GM12874 (cell line): Measurements from ENCODE around the gene PLRG1.

Experiments
- TF ChIP-seq, protein P1 (sequence below): IDR thresholded peaks from 2 replicates; pipeline ENCODE4 v1.5.1; 2011; ENCODE audit warnings: low read depth, mild to moderate bottlenecking, control low read depth, low read length, moderate library complexity; ENCODE audit not compliant: insufficient read depth

PLRG1 gene

DNA sequence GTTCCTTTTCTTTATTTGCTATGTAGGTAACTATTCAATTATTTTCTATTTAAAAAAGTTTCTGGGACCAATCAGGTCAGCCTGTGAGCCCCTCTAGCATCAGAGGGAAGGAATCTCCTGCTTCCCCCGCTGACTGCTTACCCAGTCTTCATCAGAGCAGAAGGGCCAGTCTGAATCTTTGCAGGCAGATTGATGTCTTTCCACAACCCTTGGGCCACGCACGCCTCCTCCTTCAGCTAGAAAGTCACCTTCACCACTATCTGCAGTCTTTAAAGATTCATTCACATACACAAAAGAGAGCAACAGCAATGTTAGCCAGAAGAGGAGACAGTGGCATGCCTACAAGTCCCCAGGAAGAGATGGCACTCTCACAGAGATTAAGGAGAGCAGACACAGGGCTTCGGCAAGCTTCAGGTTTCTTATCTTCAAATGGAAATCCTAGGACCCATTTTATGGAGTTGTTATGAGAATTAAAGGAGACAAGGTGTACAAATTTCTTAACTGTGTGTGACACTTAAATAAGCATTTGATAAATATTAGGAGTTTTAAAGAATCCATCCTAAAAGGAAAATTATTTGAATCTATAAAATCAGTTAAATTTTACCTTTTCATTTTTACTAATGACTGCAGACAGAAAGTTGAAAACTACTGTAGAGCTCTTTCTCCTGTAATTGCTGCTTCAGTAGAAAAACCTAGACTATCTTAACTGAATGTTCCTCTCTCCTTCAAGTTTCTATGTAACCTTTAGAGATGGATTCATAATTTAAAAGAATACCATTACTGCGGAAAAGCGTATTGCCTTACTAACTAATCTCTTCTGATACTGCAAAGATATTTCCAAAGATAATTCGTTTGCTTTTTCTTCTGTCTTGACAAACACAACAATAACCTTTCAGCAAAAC is 39.3 kb upstream of the PLRG1 start:
- TF ChIP-seq, protein P1, sequence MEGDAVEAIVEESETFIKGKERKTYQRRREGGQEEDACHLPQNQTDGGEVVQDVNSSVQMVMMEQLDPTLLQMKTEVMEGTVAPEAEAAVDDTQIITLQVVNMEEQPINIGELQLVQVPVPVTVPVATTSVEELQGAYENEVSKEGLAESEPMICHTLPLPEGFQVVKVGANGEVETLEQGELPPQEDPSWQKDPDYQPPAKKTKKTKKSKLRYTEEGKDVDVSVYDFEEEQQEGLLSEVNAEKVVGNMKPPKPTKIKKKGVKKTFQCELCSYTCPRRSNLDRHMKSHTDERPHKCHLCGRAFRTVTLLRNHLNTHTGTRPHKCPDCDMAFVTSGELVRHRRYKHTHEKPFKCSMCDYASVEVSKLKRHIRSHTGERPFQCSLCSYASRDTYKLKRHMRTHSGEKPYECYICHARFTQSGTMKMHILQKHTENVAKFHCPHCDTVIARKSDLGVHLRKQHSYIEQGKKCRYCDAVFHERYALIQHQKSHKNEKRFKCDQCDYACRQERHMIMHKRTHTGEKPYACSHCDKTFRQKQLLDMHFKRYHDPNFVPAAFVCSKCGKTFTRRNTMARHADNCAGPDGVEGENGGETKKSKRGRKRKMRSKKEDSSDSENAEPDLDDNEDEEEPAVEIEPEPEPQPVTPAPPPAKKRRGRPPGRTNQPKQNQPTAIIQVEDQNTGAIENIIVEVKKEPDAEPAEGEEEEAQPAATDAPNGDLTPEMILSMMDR = no peak

DNA sequence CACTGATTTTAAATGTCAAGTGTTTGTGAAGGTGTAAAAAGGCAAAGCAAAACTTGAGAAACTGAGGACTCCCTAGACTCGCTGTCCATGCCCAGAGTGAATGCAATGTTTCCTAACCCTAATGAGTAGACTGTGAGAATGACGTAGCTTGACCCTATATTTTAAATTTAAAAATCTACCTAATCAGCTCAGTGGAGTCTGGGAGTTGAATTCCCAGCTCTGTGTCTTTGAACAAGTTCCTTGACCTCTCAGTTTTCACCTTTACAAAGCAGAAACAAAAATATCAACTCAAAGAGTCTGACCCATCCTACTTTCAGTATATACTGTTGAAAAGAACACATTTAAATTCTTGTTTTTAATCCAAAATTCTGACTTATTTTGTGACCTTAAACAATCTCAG is 38.0 kb upstream of the PLRG1 start:
- TF ChIP-seq, protein P1 = no peak

DNA sequence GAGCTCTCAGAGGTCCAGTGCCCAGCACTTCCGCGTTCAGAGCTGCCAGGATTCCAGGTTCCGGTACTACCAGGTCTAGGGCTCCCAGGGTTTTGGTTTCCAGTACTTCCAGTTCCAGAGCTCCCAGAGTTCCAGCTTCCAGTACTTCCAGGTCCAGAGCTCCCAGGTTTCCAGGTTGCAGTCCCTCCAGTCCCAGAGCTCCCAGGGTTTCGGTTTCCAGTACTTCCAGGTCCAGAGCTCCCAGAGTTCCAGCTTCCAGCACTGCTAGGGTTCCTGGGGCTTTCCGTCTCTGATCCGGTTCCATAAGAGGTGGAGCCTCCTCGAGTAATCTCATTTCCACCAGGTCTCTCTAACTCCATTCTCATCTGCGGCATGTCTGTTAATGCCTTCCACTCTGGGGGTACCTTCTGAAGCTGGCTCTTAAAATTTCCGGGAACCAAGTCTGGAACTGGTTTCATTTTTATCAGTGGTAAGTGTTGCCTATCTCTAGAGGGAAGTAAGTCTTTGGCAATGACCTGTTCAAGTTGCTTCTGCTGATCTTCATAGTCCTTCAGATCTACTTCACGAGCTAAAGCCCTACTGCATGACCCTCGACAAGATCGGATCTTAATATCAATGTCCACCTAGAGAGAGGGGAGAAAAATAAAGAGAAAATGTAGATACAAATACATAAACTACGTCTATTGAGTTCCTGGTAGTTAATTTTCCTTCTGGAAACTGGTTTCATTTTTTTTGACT is 36.3 kb upstream of the PLRG1 start:
- TF ChIP-seq, protein P1 = no peak

DNA sequence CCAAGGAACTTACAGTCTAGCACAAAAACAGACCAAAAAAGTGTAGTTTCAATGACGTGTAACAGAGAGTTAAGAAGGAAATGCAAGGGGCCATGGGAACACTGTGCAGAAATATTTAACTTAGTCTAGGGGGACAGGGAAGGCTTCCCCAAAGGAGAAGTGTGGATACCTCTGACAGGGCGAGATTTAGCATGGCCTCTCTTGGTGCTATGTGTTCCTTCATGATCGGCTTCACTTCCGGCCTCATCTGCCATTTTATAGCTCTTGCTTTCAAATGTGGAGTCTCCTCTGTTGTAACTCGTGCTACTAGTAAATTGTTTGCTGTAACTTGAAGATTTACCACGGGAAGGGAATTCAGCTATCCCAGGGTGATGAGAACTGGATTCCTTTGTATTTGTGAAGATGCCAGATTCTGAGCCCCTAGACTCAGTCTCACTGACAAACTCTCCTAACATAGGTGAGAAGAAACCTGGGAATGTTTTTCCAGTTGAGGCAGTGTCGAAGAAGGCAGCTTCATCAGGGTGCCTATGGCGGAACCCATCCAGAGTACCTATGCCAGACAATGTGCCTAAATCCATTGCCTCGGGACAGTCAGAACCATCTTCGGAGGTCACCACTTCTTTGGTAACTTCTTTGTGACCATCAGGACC is 35.3 kb upstream of the PLRG1 start:
- TF ChIP-seq, protein P1 = no peak

DNA sequence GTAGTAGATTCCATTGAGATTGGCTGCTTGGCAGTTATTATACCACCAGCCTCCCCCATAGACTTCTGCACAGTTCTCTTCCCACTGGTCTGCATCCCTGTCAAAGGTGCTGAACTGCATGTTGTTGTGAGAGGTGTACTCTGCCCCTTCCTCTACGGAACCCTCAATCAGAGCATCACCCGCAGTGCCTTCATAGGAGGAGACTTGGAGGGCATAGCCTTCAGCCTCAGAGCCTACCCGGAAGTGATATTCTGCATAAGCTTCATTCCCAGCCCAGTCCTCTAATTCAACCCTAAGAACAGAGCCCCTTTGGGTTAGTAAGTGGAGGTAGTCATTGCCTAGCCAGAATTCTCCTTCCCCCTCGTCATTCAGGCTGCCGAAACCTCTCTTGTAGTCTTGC is 34.1 kb upstream of the PLRG1 start:
- TF ChIP-seq, protein P1 = no peak

DNA sequence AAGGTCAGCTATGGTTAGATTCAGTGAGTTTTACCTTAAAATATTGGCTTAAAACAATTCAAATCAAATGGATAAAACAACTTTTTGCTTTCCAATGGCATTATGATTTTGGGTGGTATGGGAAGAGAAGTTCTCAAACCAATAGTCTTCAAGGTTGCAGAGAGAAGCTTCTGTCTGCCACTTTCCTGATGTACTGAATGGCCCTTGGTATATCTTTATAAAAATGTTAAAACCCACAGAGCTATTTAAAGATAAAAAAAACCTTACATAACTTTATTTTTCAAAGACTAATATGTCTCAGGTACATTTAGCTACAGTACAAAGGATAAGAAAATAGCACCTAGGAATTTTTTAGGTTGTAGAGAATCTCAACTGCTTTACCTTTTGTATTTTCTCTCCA is 33.5 kb upstream of the PLRG1 start:
- TF ChIP-seq, protein P1 = no peak

DNA sequence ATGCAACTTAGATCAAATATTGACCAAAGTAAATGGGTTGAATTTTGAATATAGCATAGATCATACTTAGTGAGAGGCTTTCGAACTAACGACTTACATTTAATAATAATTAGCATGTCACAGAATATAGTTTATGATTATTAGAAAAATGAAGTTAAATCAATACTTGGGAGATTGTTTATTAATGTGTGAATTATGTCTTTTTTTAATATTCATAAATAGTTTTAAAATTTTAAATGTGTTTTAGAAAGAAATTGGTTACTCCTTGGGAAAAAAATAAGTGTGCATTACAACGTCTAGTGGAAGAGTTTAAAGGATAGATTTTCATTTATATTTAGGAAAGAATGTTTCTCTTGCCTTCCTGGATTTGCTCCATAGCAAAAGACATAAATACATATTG is 33.0 kb upstream of the PLRG1 start:
- TF ChIP-seq, protein P1 = no peak
